K562 (cell line): ENCODE results near the gene TXNDC9. TPM values are rescaled to one million over a fixed set of nuclear protein-coding genes. Genes with fewer than 3 reads are reported as not detected.

ENCODE experiments used
- BRD4 ChIP-seq: fragments of 200-600 bp; sonication (generic); IDR thresholded peaks from 2 replicates; pipeline ENCODE4 v1.6.1; 2017; ENCODE audit warnings: inconsistent platforms
- CAMTA2 ChIP-seq: fragments of 250-450 bp; sonication (Bioruptor Pico); conservative IDR thresholded peaks from 2 replicates; pipeline ENCODE4 v1.5.1; 2022
- DPF2 ChIP-seq: fragments of 450-650 bp; IDR thresholded peaks from 2 replicates; pipeline ENCODE4 v1.6.1; 2016
- HMGN3 ChIP-seq: IDR thresholded peaks from 2 replicates; pipeline ENCODE4 v1.6.1; 2011; ENCODE audit warnings: borderline replicate concordance, low read depth, mild to moderate bottlenecking, mixed read lengths, low read length; ENCODE audit not compliant: insufficient read length; ENCODE audit errors: extremely low read depth
- HNRNPLL ChIP-seq: fragments of 200-400 bp; formaldehyde crosslinking; IDR thresholded peaks from 2 replicates; pipeline ENCODE4 v1.6.1; 2017; ENCODE audit warnings: low read length, low read depth, mild to moderate bottlenecking; ENCODE audit not compliant: poor library complexity, severe bottlenecking
- KHSRP ChIP-seq: fragments of 450-650 bp; IDR thresholded peaks from 2 replicates; pipeline ENCODE4 v1.6.1; 2017
- NFYB ChIP-seq: IDR thresholded peaks from 2 replicates; pipeline ENCODE4 v1.6.1; 2011; ENCODE audit warnings: mild to moderate bottlenecking, moderate library complexity; ENCODE audit not compliant: insufficient read length; ENCODE audit errors: extremely low read depth
- PML ChIP-seq: IDR thresholded peaks from 2 replicates; pipeline ENCODE4 v1.6.1; 2012; ENCODE audit warnings: low read length, inconsistent platforms
- RAD21 ChIP-seq, 2 experiments: fragments of 250-450 bp in 1 of 2; fragments of 450-650 bp in 1 of 2; sonication (Bioruptor Pico) in 1 of 2; formaldehyde crosslinking in 1 of 2; IDR thresholded peaks in 1 of 2; conservative IDR thresholded peaks in 1 of 2; 2 replicates each; pipeline versions ENCODE4 v1.4.0 to v1.8.0; 2020 to 2022; ENCODE audit warnings: mild to moderate bottlenecking in 2 of 2, moderate library complexity in 1 of 2
- SIN3A ChIP-seq, 2 experiments: fragments of 150-350 bp in 1 of 2; IDR thresholded peaks; 2 replicates each; pipeline ENCODE4 v1.6.1; 2011 to 2016; ENCODE audit warnings: borderline replicate concordance in 2 of 2, low read depth in 2 of 2, low read length in 2 of 2, mild to moderate bottlenecking in 2 of 2, moderate library complexity in 2 of 2; ENCODE audit not compliant: control insufficient read depth in 1 of 2
- SOX6 ChIP-seq: fragments of 450-650 bp; IDR thresholded peaks from 2 replicates; pipeline ENCODE4 v1.6.1; 2014; ENCODE audit warnings: mild to moderate bottlenecking
- ZFP36 ChIP-seq: fragments of 150-350 bp; IDR thresholded peaks from 2 replicates; pipeline ENCODE4 v1.6.1; 2018; ENCODE audit warnings: low read length, low read depth; ENCODE audit not compliant: partially characterized antibody
- ZNF23 ChIP-seq: fragments of 250-450 bp; sonication (Bioruptor Pico); IDR thresholded peaks from 2 replicates; pipeline ENCODE4 v1.4.0; 2020; ENCODE audit warnings: mild to moderate bottlenecking
- polyA plus RNA-seq, 8 experiments: library from polyadenylated mRNA; depleted of rRNA in 4 of 8; stranded (reverse) in 5 of 8; unstranded in 3 of 8; fragments of >200 nt; fragmentation: Nextera tagmentation in 2 of 8; fragmentation: Illumina TruSeq in 1 of 8; extraction: Ambion mirVana in 2 of 8; extraction: Trizol in 1 of 8; gene quantifications; 2 replicates each; pipeline versions ENCODE4 v1.2.1 to v1.2.3, GENCODE V29; 2011 to 2014; ENCODE audit warnings: inconsistent platforms in 1 of 8, missing spikeins in 1 of 8
- total RNA-seq, 7 experiments: library from RNA; depleted of rRNA in 6 of 7; stranded (reverse); fragments of >200 nt in 6 of 7; fragmentation: Illumina TruSeq in 2 of 7; extraction: Trizol in 2 of 7; gene quantifications; 2 replicates each; pipeline versions ENCODE4 v1.2.1 to v1.2.3, GENCODE V29; 2011 to 2021; ENCODE audit warnings: low replicate concordance in 1 of 7
- TF ChIP-seq, protein P1 (sequence below): fragments of 450-650 bp; formaldehyde crosslinking; IDR thresholded peaks from 2 replicates; pipeline ENCODE4 v1.4.0; 2020; ENCODE audit warnings: mild to moderate bottlenecking, moderate library complexity
- TF ChIP-seq, protein P2 (sequence below): IDR thresholded peaks from 2 replicates; pipeline ENCODE4 v1.6.1; 2016; ENCODE audit warnings: missing genetic modification characterization, missing compliant biosample characterization

TXNDC9 gene
- total and polyA plus RNA-seq, 9 of the 15 experiments (the other 6 are each of a cell fraction or from before 2014, with no cell fraction given), result 37.5 to 211 (median 65.5) TPM

DNA sequence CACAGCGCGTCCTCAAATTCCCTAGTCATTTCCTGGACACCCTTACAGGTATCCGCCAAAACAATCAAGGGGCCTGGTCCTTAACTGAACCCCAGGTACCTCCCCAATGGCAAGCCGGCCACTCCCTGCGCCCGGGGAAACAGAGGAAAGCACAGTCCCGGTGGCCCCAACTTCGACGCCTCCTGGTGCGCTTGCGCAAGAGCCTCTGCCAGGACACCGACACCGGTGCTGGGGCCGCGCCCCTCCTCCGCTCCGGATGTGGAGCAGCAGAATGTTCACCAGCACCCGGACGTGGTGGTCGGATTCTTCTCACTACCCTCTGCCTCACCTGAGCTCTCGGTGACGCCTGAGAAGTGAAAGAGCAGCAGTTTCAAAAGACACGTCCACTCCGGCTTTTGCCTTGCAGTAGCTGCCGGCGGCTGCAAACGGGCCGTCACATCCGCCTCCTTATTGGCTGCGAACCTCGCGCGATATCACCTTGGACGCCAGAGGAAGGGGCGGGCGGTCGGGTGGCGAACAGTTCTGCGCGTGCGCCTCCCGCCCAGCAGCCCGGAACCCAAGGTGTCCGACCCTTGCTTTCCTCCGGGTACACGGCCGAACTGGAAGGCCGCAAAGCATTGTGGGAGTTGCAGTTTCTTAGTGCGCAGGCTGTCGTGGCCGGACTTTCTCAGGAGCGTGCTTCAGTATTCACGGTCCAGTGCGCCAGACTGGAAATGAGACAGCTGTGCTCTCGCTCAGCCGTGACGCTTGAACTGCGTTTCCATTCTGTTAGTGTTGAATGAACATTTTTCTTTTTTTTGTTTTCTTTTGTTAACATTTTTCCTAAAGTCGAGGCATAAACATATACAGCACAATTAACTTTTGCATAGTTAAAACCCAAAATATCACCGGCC, at the start of gene TXNDC9 (continued):
- TF ChIP-seq, protein P1, sequence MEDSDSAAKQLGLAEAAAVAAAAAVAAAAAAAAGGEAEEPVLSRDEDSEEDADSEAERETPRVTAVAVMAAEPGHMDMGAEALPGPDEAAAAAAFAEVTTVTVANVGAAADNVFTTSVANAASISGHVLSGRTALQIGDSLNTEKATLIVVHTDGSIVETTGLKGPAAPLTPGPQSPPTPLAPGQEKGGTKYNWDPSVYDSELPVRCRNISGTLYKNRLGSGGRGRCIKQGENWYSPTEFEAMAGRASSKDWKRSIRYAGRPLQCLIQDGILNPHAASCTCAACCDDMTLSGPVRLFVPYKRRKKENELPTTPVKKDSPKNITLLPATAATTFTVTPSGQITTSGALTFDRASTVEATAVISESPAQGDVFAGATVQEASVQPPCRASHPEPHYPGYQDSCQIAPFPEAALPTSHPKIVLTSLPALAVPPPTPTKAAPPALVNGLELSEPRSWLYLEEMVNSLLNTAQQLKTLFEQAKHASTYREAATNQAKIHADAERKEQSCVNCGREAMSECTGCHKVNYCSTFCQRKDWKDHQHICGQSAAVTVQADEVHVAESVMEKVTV (CRISPR knock-in tag), result no peak
- TF ChIP-seq PML, result peak; percentile 70; the same call in 1 of the 2 replicates
- no peak for TF ChIP-seq KHSRP
- no peak; the same call in 1 of the 2 replicates for TF ChIP-seq SOX6
- TF ChIP-seq RAD21 (CRISPR knock-in tag; conservative IDR thresholded peaks at IDR 0.05 in 1 of 2, IDR thresholded peaks at IDR 0.05 in 1 of 2), result no peak
- TF ChIP-seq, protein P2, sequence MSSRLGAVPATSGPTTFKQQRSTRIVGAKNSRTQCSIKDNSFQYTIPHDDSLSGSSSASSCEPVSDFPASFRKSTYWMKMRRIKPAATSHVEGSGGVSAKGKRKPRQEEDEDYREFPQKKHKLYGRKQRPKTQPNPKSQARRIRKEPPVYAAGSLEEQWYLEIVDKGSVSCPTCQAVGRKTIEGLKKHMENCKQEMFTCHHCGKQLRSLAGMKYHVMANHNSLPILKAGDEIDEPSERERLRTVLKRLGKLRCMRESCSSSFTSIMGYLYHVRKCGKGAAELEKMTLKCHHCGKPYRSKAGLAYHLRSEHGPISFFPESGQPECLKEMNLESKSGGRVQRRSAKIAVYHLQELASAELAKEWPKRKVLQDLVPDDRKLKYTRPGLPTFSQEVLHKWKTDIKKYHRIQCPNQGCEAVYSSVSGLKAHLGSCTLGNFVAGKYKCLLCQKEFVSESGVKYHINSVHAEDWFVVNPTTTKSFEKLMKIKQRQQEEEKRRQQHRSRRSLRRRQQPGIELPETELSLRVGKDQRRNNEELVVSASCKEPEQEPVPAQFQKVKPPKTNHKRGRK (tag), result no peak
- peak; percentile 78 for TF ChIP-seq HNRNPLL
- TF ChIP-seq ZFP36, result no peak
- TF ChIP-seq HMGN3, result peak; percentile 70
- no peak for TF ChIP-seq ZNF23 (CRISPR knock-in tag)
- no peak for TF ChIP-seq DPF2
- no peak for TF ChIP-seq BRD4
- peak; percentile 51 to 55; a peak in 2 of 4 replicates for TF ChIP-seq SIN3A (IDR thresholded peaks at IDR 0.05; ENCODE audit: borderline replicate concordance in 2 of 2, control insufficient read depth in 1 of 2, low read depth in 2 of 2, low read length in 2 of 2)
- TF ChIP-seq CAMTA2, result no peak
- TF ChIP-seq NFYB, result no peak
